Measurements from ENCODE around the gene SCG3. TPM values are rescaled to one million over a fixed set of nuclear protein-coding genes. Genes with fewer than 3 reads are reported as not detected.
"Not testable (repeated sequence)": the region's sequence is repeated elsewhere in the genome, so short reads cannot be mapped to it uniquely, and the experiment has no call there.

The SCG3 gene
- total RNA-seq (2014; rRNA removed; shearing (Covaris generic)): not detected in 2 replicates

DNA sequence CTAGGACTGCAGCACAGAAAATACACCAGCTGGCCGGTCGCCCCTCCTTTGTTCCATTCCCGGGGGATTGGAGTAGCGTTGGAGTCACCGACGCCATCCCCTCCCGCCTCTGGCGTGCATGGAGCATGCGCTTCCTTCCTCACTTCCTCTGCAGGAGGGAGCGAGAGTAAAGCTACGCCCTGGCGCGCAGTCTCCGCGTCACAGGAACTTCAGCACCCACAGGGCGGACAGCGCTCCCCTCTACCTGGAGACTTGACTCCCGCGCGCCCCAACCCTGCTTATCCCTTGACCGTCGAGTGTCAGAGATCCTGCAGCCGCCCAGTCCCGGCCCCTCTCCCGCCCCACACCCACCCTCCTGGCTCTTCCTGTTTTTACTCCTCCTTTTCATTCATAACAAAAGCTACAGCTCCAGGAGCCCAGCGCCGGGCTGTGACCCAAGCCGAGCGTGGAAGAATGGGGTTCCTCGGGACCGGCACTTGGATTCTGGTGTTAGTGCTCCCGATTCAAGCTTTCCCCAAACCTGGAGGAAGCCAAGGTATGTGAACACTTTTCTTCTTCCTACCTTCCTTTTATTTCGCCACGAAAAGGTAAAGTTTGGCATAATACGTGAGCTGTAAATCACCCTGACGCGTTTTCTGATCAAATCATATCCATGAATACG is at the start of gene SCG3:
TSS of gene SCG3 (plus strand) at position 201 of the 661 bp plus-strand sequence. CDS start at position 454, 253 bp downstream.
- peak; percentile 87 for DNase-seq (ENCODE audit: low spot score)
- in situ Hi-C loops (cut with HindIII; ENCODE audit: low sequenced_read_pairs): no loop called here

DNA sequence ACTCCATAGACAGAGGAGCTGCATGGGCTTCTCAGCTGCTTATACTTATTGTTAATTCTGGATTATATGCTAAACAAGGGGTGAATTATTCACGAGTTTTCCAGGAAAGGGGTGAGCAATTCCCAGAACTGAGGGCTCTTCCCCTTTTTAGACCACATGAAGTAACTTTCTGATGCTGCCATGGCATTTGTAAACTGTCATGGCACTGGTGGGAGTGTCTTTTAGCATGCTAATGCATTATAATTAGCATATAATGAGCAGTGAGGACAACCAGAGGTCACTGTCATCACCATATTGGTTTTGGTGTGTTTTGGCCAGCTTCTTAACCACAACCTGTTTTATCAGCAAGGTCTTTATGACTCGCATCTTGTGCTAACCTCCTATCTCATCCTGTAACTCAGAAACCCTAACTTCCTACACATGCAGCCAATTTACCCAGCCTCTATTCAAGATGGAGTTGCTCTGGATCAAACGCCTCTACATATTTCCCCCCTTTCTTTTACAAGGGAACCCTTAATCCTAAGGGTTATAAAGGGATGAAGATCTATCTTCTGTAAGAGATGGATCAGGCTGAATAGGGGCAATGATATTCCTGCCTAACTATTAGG is 46.6 kb upstream of the SCG3 start:
- no peak for DNase-seq (ENCODE audit: low spot score)
- in situ Hi-C loops (cut with HindIII; ENCODE audit: low sequenced_read_pairs): no loop called here

DNA sequence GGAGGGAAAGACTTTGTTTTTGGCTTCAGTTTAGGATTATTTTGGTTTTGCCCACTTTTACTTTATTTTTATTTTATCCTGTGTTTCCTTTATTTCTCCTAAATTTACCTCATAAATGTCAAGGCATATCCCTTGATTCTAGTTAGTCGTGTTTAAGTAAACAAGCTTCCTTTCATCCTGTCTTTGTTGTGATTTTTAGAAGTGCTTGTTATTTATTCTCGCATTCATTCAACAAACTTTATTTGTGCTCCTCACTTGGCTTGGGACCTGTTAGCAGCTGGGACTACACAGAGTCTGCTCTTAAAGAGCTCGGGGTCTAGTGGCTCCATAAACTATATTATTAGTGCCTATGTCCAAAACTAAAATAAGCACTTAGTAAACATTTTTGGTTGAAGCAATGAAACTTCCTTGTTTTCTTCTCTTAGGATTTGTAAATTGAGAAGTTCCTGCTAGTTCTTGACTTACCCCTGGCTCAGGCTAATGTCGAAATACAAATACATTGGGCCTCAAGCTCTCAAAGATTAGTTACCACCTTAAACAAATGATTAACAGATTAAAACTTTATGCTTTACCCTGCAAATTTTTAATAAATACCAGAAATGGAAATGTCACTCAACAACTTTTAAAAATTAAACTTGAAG is 39.7 kb upstream of the SCG3 start:
- in situ Hi-C loops (cut with HindIII; ENCODE audit: low sequenced_read_pairs): no loop called here
- DNase-seq (ENCODE audit: low spot score): no peak

DNA sequence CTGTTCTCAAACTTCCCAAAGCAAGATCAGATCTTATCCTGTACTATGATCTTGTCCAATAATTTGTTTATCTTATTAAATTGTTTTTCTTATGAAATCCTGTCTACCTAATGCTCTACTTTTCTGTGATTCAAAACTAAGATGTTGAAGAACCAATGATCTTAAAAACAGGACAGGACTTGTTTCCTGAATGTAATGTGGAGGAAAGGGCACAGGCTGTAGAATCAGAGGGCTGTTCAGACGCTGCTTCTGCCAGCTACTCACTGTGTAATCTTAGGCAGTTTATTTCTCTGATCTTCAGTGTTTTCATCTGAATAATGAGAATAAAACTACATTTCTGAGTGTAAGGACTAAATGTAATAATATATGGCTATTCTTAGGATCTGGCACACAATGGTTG is 38.6 kb upstream of the SCG3 start:
- no peak for DNase-seq (ENCODE audit: low spot score)
- in situ Hi-C loops (cut with HindIII; ENCODE audit: low sequenced_read_pairs): no loop called here

DNA sequence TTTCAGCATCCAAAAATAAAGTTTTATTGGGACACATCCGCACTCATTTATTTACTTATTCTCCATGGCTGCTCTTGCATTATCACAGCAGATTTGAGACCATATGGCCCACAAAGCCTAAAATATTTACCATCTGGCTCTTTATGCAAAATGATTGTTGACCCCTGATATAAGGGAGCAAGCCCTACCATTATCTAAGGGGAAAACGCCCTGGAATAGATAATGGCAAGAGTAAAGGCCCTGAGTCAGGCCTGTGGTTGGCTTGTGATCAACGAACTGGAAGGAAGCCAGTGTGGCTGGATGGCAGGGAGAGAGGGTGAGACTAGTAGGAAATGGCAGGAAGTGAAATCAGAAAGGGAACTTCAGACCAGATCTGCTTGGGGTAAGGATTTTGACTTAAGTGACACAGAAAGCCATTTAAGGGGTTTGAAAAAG is 34.2 kb upstream of the SCG3 start:
- DNase-seq (ENCODE audit: low spot score): peak; percentile 15
- in situ Hi-C loops (cut with HindIII; ENCODE audit: low sequenced_read_pairs): no loop called here

DNA sequence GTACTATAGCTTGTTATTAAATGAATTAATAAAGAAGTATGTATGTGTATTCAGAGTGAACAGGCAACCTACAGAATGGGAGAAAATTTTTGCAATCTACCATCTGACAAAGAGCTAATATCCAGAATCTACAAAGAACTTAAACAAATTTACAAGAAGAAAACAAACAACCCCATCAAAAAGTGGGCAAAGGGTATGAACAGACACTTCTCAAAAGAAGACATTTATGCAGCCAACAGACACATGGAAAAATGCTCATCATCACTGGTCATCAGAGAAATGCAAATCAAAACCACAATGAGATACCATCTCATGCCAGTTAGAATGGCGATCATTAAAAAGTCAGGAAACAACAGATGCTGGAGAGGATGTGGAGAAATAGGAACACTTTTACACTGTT is 33.2 kb upstream of the SCG3 start:
- DNase-seq (ENCODE audit: low spot score); in situ Hi-C loops (cut with HindIII; ENCODE audit: low sequenced_read_pairs): not testable (repeated sequence)

DNA sequence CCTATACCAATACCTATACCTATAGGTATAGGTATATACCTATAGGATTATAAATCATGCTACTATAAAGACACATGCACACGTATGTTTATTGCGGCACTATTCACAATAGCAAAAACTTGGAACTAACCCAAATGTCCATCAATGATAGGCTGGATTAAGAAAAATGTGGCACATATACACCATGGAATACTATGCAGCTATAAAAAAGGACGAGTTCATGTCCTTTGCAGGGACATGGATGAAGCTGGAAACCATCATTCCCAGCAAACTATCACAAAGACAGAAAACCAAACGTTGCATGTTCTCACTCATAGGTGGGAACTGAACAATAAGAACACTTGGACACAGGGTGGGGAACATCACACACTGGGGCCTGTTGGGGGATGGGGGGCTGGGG is 32.7 kb upstream of the SCG3 start:
- in situ Hi-C loops (cut with HindIII; ENCODE audit: low sequenced_read_pairs); DNase-seq (ENCODE audit: low spot score): not testable (repeated sequence)

DNA sequence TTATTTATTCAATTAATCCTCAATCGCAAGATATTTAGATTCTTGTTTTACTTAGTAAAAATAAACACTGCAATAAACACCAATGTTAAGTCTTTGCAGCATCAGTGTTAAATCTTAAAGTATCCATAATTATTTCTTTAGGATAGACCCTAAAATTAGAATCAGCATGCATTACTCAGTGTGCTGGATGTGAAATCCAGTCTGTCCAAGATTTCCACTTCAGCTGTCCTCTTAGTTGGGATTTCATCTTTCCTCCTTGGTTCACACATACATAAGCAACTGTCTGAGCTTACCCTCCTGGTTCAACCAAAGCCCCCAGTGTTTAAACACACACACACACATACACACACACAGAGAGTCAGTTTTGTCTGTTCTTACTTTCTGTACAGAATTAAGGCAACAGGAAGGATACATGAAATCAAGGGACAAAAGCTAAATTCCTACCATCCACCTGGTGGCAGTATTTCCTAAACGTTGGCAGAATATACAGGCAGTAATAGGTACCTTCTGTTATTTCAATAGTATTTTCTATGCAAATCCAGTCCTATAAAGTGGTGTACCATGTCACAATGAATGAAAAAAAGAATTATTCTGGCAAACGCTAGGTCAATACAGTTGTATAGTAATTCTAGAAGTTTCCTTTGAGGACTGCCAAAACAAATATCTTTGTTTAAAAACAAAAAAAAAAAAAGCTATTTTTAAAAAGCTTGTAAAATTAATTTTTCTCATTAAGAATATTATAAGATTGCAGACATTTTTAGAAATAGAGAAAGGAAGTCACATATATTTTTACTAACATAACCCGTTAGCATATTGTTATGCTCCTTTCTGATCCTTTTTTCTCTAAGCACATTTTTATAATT is 31.4 kb upstream of the SCG3 start:
- DNase-seq (ENCODE audit: low spot score): peak; percentile 88
- in situ Hi-C loops (cut with HindIII; ENCODE audit: low sequenced_read_pairs): no loop called here

DNA sequence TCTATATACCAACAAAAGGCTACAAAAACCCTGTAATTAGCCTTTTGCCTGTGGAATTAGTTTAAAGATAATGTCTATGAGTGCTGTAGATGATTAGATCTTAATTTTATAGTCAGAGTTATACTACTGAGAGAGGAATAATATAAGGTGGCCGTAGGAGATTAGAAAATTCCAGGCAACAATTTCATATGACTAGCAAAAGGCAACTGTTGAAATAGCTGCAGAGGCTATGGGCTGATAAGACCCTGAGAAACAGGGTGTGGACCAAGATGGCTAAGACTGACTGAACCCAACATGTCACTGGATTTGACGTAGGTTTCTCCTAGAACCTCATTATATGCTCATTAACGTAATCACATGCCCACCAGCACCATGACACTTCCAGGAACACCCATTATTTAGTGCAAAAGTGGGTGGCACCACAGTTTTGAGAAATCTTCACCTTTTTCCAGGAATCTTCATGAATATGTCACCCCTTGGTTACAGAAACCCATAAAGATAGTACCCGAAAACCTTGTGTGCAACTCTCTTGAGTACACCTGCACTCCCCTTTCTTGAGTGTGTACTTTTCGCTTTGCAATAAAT is 29.1 kb upstream of the SCG3 start:
- in situ Hi-C loops (cut with HindIII; ENCODE audit: low sequenced_read_pairs): no loop called here
- no peak for DNase-seq (ENCODE audit: low spot score)

DNA sequence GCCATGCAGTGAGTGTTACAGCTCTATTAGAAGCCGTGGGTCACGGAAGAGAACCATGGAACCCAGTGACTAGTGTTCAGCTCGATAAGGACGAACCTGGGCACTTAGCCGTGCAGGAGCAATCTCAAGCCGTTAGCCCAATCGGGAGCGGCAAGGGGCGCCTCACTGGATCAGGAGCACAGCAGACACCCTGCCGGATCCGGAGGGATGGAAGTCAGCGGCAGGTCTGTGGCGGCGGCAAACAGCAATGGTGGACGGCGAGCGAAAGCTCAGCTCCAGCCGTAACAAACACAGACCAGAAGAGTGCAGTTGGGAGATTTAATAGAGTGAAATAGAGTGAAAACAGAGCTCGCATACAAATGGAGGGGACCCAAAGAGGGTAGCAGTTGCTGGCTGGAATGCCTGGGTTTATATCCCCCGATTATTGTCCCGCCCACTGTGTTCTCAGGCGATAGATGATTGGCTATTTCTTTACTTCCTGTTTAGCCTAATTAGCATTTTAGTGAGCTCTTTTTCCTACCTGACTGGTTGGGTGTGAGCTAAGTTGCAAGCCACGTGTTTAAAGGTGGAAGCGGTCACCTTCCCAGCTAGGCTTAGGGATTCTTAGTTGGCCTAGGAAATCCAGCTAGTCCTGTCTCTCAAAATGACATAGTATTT is 25.8 kb upstream of the SCG3 start:
- in situ Hi-C loops (cut with HindIII; ENCODE audit: low sequenced_read_pairs): not testable (repeated sequence)

DNA sequence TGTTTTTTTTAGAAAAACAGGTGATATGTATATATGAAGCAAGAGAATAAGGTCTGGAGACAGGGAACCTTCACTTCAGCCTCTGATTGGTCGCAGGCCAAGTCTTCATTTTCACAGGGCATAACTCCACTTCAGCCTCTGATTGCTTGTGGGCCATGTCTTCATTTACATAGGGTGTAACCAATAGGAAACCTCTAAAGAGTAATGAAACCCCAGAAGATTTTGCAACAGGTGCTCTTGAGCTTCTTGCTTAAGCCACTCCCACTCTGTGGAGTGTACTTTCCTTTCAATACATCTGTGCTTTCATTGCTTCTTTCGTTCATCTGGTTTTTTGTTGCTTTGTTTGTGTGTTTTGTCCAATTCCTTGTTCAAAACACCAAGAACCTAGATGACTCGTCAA is 22.6 kb upstream of the SCG3 start:
- DNase-seq (ENCODE audit: low spot score): no peak

More for the DNA sequence above, 25.8 kb upstream of the SCG3 start:
- DNase-seq (ENCODE audit: low spot score): not testable (repeated sequence)

DNA sequence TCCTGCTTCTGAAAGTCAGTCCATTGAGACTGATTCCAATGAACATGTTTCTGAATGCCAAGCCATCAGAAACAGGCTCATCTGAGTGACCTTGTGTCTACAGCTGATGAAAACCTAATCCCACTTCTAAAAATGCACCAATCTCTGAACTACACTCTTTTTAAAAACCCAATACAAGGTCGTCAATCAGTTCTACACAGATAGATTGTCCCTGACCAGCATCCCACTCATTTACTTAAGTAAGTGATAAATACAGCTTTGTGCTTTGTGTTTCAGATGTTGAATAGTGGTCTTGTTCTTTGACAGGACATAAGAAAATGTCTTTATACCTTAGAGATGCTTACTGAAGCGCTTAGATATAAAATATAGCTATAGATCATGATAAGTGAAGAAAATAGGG is 20.2 kb upstream of the SCG3 start:
- DNase-seq (ENCODE audit: low spot score): no peak
- in situ Hi-C loops (cut with HindIII; ENCODE audit: low sequenced_read_pairs): no loop called here

More for the DNA sequence above, 22.6 kb upstream of the SCG3 start:
- in situ Hi-C loops (cut with HindIII; ENCODE audit: low sequenced_read_pairs): no loop called here

DNA sequence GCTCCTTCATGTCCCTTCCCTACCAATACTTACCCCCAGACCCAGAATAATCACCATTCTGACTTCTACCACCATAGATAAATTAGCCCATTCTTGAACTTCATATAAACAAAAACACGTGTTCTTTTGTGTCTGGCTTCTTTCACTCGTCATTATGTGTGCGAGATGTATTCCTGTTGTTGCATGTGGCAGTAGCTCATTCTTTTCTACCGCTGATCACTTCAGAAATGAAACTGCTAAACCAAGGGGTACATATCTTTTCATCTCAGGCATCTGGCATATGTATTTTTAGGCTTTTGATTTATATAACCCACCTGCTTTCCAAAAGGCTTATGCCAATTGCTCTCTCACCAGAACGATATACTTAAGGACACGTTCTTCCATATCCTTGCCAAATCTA is 13.8 kb upstream of the SCG3 start:
- in situ Hi-C loops (cut with HindIII; ENCODE audit: low sequenced_read_pairs): no loop called here
- DNase-seq (ENCODE audit: low spot score): no peak

DNA sequence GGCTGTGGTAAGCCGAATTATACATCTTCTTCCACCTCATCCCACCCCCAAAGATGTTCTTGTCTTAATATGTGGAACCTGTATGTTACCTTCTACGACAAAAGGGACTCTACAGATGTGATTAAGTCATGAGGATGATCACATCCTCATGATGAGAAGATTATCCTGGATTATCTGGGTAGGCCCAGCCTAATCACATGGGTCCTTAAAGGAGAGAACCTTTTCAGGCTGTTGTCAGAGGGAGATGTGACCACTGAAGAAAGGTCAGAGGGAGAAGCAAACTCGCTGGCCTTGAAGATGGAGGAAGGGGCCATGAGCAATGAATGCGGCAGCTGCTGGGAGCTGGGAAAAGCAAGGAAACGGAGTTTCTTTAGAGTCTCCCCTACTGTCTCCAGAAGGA is 12.9 kb upstream of the SCG3 start:
- in situ Hi-C loops (cut with HindIII; ENCODE audit: low sequenced_read_pairs): no loop called here
- DNase-seq (ENCODE audit: low spot score): no peak

DNA sequence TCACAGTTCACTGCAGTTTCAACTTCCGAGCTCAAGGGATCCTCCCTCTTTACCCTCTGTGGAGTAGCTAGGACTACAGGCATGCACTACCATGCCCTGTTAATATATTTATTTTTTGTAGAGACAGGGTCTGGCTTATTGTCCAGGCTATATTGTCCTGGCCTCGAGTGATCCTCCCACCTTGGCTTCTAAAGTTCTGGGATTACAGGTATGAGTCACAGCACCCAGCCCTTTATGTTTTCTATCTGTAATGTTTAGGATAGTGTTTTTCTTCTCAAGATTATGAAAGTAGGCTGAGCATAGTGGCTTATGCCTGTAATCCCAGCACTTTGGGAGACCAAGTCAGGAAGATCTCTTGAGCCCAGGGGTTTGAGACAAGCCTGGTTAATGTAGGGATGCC is 11.9 kb upstream of the SCG3 start:
- DNase-seq (ENCODE audit: low spot score): no peak
- in situ Hi-C loops (cut with HindIII; ENCODE audit: low sequenced_read_pairs): no loop called here

DNA sequence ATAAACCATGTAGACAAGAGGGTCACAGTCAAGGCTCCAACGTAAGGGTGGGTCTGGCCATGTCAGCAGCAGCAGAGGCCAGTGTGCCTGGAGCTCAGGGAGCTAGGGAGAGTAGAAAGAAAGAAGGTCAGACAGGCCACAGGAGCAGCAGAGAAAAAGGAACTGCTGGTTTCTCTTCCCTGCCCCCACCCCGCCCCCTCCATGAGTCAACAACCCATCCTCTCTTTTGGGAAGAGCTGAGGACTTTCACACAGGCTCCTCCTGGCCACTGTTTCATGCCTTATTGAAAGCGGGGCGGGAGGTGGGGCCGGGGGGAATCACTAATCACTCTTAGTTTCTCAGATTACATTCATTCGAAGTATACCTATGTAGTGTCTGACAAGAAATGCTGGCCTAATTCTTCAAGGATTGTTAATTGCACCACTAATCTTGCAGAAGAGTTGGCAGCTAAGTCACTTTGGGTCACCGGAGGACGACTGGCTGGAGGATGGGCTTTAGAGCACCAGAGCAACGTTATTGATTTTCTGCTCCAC is 9.1 kb upstream of the SCG3 start:
- DNase-seq (ENCODE audit: low spot score): no peak
- in situ Hi-C loops (cut with HindIII; ENCODE audit: low sequenced_read_pairs): no loop called here

DNA sequence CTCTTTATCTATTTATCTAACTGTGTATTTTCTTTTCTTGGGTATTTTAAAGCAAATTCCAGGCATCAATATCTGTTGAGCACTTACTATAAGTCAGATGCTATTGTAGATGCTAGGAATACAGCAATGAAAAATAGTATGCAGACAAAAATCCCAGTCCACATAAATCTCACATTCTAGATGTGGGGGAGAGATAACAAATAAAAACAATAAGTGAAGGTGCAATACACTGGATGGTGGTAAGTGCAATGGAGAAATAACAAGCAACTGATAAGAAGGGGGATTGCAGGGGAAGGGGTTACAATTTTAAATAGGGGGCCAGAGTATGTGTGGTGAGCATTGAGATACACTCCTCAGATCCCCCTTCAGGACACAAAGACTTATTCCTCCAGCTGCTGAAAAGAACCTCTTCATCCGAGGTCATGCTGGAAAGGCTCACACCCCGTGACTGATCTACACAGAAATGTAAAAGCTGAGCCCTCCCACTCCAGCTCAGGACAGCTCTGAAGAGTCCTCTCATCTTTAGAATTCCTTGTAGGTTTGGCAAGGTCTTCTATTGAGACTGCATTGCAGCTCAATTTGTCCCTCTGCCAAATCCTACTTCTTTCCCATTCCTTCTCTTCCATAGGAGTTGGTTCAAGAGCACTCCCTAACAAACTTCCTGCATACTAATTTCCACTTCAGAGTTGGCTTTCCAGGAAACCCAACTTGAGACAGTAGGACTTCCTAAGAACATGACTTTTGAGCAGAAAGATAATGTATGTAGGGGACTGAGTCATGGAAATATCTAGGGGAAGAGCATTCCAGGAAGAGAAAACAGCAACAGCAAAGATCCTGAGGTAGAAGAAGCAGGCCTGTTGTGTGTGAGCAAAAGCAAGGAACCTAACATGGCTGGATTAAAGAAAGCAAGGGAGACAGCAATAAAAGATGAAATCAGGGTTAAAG is 8.1 kb upstream of the SCG3 start:
- in situ Hi-C loops (cut with HindIII; ENCODE audit: low sequenced_read_pairs): no loop called here
- no peak for DNase-seq (ENCODE audit: low spot score)

DNA sequence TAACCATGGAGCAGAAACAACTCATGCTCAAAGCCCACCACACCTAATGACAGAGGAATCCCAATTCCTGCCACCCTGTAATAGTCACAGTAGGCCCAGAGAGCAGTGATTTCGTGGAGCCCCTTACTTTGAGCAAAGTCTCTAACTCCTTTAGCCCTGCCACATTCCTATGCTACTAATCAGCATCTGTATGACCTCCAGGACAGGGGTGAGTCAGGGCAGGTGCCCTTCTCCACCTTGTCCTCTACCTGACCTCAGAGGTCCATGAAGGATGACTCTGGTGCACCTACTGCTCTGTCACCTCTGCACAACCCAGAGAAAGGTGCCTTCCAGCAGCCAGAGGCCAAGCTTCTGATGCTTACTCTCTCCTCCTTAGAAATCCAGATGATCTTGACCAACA is 6.1 kb upstream of the SCG3 start:
- in situ Hi-C loops (cut with HindIII; ENCODE audit: low sequenced_read_pairs): no loop called here
- DNase-seq (ENCODE audit: low spot score): no peak
